Caco-2 (cell line): Measurements from ENCODE around the gene EFHC2. TPM values are rescaled to one million over a fixed set of nuclear protein-coding genes. Genes with fewer than 3 reads are reported as not detected.

Source experiments
- BruUV-seq: library from RNA; stranded (reverse); fragments of 400-500 nt; replicated peaks from 2 replicates; lab custom pipeline; 2021; lab: Mats Ljungman, UMichigan
- CTCF ChIA-PET: fragments of 300-600 bp; sonication (Branson Sonifier 250); formaldehyde crosslinking; loops from one replicate; lab custom pipeline; 2022; ENCODE audit warnings: antibody characterized with exemption; lab: Charles Lee
- POLR2A ChIA-PET: fragments of 300-600 bp; sonication (Branson Sonifier 250); formaldehyde crosslinking; loops from one replicate; lab custom pipeline; 2022; ENCODE audit warnings: antibody characterized with exemption; lab: Charles Lee
- DNase-seq, 2 experiments: peaks; one replicate each; pipeline versions ENCODE4 v3.0.0 to v3.0.0-alpha.2; 2020 to 2022
- H3K27me3 ChIP-seq: replicated peaks from 2 replicates; pipeline ENCODE4 v1.6.0; 2011; ENCODE audit warnings: low read length; ENCODE audit not compliant: control insufficient read depth, insufficient read depth
- H3K36me3 ChIP-seq: 2 replicates; pipeline ENCODE4 v1.5.1; 2011; ENCODE audit warnings: low read length; ENCODE audit not compliant: control insufficient read depth, insufficient read depth
- H3K4me1 ChIP-seq: fragments of 250-450 bp; sonication (Bioruptor Pico); 2 replicates; pipeline ENCODE4 v1.5.1; 2020; ENCODE audit warnings: mild to moderate bottlenecking
- H3K4me3 ChIP-seq: 2 replicates; pipeline ENCODE4 v1.5.1; 2011; ENCODE audit warnings: low read depth, mild to moderate bottlenecking, control low read depth, low read length
- H3K9me3 ChIP-seq: fragments of 250-450 bp; sonication (Bioruptor Pico); 2 replicates; pipeline ENCODE4 v1.5.1; 2020; ENCODE audit warnings: mild to moderate bottlenecking, moderate library complexity
- H3K27ac Mint-ChIP-seq: one replicate; pipeline ENCODE4 v1.8.0; 2022; ENCODE audit warnings: mixed read lengths; ENCODE audit not compliant: unreplicated experiment
- H3K27me3 Mint-ChIP-seq: one replicate; pipeline ENCODE4 v1.8.0; 2022; ENCODE audit warnings: mixed read lengths; ENCODE audit not compliant: insufficient read depth, unreplicated experiment
- H3K36me3 Mint-ChIP-seq: one replicate; pipeline ENCODE4 v1.8.0; 2022; ENCODE audit warnings: mild to moderate bottlenecking, mixed read lengths; ENCODE audit not compliant: insufficient read depth, unreplicated experiment
- H3K4me1 Mint-ChIP-seq: one replicate; pipeline ENCODE4 v1.8.0; 2022; ENCODE audit warnings: low read depth, mixed read lengths; ENCODE audit not compliant: unreplicated experiment
- H3K4me3 Mint-ChIP-seq: one replicate; pipeline ENCODE4 v1.8.0; 2022; ENCODE audit warnings: mild to moderate bottlenecking, moderate library complexity, mixed read lengths; ENCODE audit not compliant: unreplicated experiment
- H3K9me3 Mint-ChIP-seq: one replicate; pipeline ENCODE4 v1.8.0; 2022; ENCODE audit warnings: mixed read lengths; ENCODE audit not compliant: unreplicated experiment
- CTCF ChIP-seq, 2 experiments: fragments of 200-600 bp in 1 of 2; IDR thresholded peaks; 1 replicate in 1 of 2; 2 replicates in 1 of 2; pipeline versions ENCODE4 v1.5.1 to v1.8.0; 2011 to 2022; ENCODE audit warnings: antibody characterized with exemption in 1 of 2, control low read depth in 1 of 2, inconsistent platforms in 1 of 2, low read depth in 1 of 2, low read length in 1 of 2, mild to moderate bottlenecking in 1 of 2, moderate library complexity in 1 of 2; ENCODE audit not compliant: insufficient read depth in 1 of 2, severe bottlenecking in 1 of 2, unreplicated experiment in 1 of 2
- intact Hi-C: fragments of 100-400 bp; cut with micrococcal nuclease; formaldehyde crosslinking; loops from one replicate; pipeline ENCODE4 v1.10.0; 2022; ENCODE audit not compliant: unreplicated experiment
- total RNA-seq: library from RNA; stranded (reverse); gene quantifications from 2 replicates; pipeline ENCODE4 v1.2.3, GENCODE V29; 2022

EFHC2 gene
- total RNA-seq, 1 experiment from 2014 or later: not detected

DNA sequence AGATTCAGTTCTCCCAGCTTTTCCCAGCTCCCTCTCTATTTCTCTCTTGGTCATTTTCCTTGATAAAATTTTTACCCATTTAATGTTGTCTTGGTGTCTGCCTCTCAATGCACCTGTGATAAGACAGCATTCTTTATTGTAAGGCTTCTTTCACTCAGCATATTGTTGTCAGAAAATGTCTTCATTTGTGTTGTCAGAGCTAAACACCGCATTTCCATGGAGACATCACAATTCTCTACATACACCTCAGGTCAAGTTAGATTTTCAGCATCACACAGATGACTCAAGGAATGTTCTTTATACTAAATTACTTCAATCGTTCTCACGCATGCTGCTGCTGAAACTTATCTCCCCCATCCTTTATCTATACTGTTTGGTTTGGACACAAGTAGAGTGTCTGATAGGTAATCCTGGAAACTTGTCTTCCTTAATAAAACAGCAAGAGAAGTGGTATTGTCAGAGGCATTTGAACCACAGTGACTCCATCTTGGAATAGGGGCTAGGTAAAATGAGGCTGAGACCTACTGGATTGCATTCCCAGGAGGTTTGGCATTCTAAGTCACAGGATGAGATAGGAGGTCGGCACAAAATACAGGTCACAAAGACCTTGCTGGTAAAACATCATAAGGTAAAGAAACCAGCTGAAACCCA lies 41.3 kb upstream of the EFHC2 start:
- Histone ChIP-seq H3K9me3 (no peaks in the 10 kb centered on the region), H3K4me3 (no peak overlapping the region), H3K4me1 (no peaks in the 10 kb centered on the region), H3K27me3 (no peaks in the 10 kb centered on the region), H3K36me3 (no peaks in the 10 kb centered on the region)
- Mint-ChIP-seq H3K4me1 (no peaks in the 10 kb centered on the region), H3K4me3 (no peak overlapping the region), H3K9me3 (no peaks in the 10 kb centered on the region), H3K36me3 (no peaks in the 10 kb centered on the region), H3K27me3 (no peaks in the 10 kb centered on the region), H3K27ac (no peak overlapping the region)
- ChIA-PET CTCF (no interaction called here), POLR2A (no interaction called here)
- BruUV-seq: no TSS peak
- no peak for DNase-seq
- intact Hi-C loops: no loop called here
- no peak for TF ChIP-seq CTCF (IDR thresholded peaks at IDR 0.05; ENCODE audit: insufficient read depth in 1 of 2, low read depth in 1 of 2, low read length in 1 of 2, severe bottlenecking in 1 of 2, unreplicated experiment in 1 of 2)

DNA sequence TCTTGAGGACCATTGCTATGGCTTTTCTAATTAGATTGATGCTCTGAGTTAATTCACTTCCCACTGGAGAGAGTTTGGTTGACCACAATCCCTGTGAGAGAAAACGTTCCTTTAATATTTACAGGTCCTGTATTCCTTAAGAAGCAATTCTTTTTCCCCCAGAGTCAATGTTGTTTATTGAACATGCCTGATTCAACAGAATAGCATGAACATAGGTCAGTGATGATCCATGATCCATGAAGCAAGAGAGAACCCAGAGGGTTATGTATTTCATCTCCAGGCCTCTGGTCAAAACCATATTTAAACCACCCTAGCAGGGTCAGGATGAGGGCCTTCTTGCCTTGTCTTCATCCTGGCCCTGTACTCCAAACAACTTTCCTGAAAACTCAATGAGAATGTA lies 39.4 kb upstream of the EFHC2 start:
- no peak overlapping the region for H3K4me3 ChIP-seq
- no peak for DNase-seq
- Mint-ChIP-seq H3K27me3 (no peaks in the 10 kb centered on the region), H3K4me1 (no peaks in the 10 kb centered on the region), H3K4me3 (no peak overlapping the region), H3K27ac (no peak overlapping the region), H3K9me3 (no peaks in the 10 kb centered on the region), H3K36me3 (no peaks in the 10 kb centered on the region)
- no peaks in the 10 kb centered on the region for H3K9me3 ChIP-seq
- H3K27me3 ChIP-seq: no peaks in the 10 kb centered on the region
- intact Hi-C loops: no loop called here
- no TSS peak for BruUV-seq
- H3K4me1 ChIP-seq: no peaks in the 10 kb centered on the region
- TF ChIP-seq CTCF (IDR thresholded peaks at IDR 0.05; ENCODE audit: insufficient read depth in 1 of 2, low read depth in 1 of 2, low read length in 1 of 2, severe bottlenecking in 1 of 2, unreplicated experiment in 1 of 2): no peak
- POLR2A ChIA-PET: no interaction called here
- CTCF ChIA-PET: no interaction called here
- no peaks in the 10 kb centered on the region for H3K36me3 ChIP-seq

GRCh38 chrX:44352758-44353157 lies 9.3 kb upstream of the EFHC2 start:
- no peak overlapping the region for H3K4me3 Mint-ChIP-seq
- H3K9me3 ChIP-seq: no peaks in the 10 kb centered on the region
- H3K36me3 ChIP-seq: no peaks in the 10 kb centered on the region
- no peak overlapping the region for H3K27ac Mint-ChIP-seq
- intact Hi-C loops: no loop called here
- no peaks in the 10 kb centered on the region for H3K4me1 ChIP-seq
- H3K4me1 Mint-ChIP-seq: peaks cover 6% of the 10 kb centered on the region
- DNase-seq: no peak
- no peaks in the 10 kb centered on the region for H3K9me3 Mint-ChIP-seq
- no peak overlapping the region for H3K4me3 ChIP-seq
- CTCF ChIA-PET: no interaction called here
- no TSS peak for BruUV-seq
- no peaks in the 10 kb centered on the region for H3K27me3 Mint-ChIP-seq
- H3K36me3 Mint-ChIP-seq: no peaks in the 10 kb centered on the region
- POLR2A ChIA-PET: no interaction called here
- no peak for TF ChIP-seq CTCF (IDR thresholded peaks at IDR 0.05; ENCODE audit: insufficient read depth in 1 of 2, low read depth in 1 of 2, low read length in 1 of 2, severe bottlenecking in 1 of 2, unreplicated experiment in 1 of 2)
- no peaks in the 10 kb centered on the region for H3K27me3 ChIP-seq
